Superior temporal gyrus (tissue), 1 donor: Measurements from ENCODE around the gene GPATCH1.

Experiments used
- DNase-seq: peaks from one replicate; pipeline ENCODE4 v3.0.0-alpha.2; 2016; ENCODE audit errors: extremely low spot score

GPATCH1 gene

GRCh38 chr19:33063753-33064457 lies 17.1 kb upstream of the GPATCH1 start:
- no peak for DNase-seq

DNA sequence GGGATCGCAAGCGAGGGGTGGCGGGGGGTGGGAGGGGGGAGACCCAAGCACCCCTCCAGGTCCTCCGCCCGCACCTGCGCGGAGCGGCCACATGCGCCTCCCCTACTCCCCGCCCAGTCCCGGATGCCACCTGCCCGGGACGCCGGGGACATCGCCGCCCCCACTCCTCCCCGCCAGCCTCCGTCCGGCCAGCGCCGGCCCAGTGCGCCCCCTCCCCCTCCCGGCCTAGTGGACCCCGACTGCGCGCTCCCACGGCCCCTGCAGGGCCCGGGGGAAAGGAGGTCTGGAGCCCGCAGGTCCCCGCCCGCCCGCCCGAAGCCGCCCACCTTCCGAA lies 16.6 kb upstream of the GPATCH1 start:
- no peak for DNase-seq

- DNase-seq: no peak
Measured at GRCh38 chr19:33064792-33065550, 16.0 kb upstream of the GPATCH1 start, which contains the start of gene RHPN2. TSS of gene RHPN2 (minus strand) at chr19:33064888. CDS start at chr19:33064852, 36 bp downstream.

- DNase-seq: no peak
Measured at GRCh38 chr19:33066543-33066942, 14.4 kb upstream of the GPATCH1 start.

DNA sequence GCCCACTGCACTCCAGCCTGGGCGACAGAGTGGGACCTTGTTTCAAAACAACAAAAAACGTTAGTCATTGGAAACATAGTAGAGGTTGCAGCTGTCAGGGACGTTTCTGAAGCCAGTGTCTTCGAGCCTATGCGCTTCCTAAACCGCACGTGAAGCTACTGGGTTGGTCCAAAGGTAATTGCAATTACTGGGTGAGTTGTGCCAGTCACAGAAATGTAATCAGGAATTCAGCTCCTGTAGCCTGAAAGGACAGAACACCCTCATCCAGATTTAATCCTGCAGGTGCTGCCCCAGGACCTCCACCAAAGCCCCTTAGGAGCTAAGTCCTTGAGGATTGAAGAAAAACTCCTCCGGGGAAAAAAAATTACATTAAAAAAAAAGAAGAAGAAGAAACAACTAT lies 13.9 kb upstream of the GPATCH1 start:
- DNase-seq: no peak

- no peak for DNase-seq
Measured at GRCh38 chr19:33071887-33072286, 9.1 kb upstream of the GPATCH1 start.

DNA sequence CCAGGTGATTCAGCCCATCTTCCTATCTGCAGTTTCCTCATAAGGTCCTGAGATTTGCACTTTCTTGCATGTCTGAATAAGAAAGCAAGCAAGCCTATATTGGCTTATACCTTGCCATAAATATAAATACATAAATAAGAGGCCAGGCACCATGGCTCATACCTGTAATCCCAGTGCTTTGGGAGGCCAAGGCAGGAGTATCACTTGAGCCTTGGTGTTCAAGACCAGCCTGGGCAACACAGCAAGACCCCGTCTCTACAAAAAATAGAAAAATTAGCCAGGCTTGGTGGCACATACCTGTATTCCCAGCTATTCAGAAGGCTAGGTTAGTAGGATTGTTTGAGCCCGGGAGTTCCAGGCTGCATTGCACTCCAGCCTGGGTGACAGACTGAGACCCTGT lies 5.5 kb upstream of the GPATCH1 start:
- DNase-seq: no peak

- DNase-seq: no peak
Measured at GRCh38 chr19:33085570-33086128, 4.7 kb downstream of the GPATCH1 start.

- DNase-seq: no peak
Measured at GRCh38 chr19:33086955-33087354, 6.0 kb downstream of the GPATCH1 start.

DNA sequence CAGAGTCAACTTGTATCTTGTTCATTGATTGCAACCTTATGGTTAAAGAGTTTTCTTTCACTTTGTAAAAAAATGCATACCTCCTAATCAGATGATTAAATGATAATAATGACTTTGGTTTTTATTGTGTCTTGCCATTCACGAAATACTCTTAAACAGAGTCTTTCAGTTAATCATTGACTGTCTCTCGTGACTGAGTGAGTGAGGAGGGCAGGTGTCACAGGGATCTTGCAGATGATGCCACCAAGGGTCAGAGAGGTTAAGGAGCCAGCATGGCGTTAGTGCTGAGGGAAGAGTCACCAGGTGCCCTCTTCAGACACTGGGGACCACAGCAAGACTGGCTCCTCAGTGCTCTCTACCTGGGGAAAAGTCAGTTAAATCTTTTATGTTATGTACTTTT lies 8.0 kb downstream of the GPATCH1 start:
- DNase-seq: no peak

DNA sequence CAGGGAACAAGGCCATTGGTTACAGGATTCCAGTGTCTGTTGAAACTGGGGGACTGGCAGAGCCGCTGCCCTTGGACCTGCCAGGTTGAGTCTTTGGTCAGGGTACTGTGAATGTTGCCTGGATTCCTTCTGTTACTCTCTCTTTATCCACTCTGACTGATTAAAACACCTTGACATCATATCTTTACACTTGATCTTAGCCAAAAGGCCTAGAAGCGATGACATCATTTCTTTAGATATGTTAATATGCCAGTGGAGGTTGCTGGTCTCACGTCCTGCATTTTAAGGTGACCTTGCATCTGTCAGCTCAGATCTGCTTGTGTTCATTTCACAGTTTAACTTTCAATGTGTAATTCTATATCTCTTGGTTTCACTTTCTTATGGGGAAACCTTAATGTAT lies 9.2 kb downstream of the GPATCH1 start:
- DNase-seq: no peak

DNA sequence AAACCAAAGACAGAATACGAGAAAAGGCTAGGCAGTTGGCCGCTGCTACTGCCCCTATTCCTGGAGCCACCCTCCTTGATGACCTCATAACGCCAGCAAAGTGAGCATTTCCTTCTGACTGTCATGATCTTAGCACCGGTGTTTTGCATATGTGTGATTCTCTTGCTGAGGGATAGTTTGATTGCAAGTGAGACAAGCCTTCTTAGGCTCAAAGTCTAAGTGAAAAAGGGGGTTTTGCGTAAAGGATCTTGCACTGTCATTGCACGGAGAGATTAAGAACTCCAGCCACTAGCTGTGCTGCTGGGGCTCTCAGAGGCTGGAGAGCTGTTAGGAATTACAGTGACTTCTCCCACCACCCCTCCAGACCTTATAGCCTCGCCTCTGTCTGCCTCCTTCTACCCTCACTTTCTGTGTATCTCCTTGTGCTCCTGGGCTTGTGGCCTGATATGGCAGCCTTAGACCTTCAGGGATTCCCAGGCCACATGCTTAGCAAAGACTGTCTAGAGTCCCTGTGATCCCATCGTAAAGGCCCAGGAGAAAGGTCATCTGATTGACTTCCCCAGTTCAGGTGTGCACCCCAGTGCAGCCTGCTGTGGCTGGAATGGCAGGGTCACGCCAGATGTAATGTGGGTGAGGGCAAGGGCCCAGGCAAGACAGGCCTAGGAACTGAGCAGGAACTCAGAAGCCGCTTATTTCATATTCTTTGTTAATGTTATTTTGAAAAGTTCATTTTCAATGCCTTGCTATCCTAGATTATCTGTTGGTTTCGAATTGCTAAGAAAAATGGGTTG lies 12.6 kb downstream of the GPATCH1 start:
- no peak for DNase-seq

- no peak for DNase-seq
Measured at GRCh38 chr19:33094436-33095067, 13.6 kb downstream of the GPATCH1 start.

- no peak for DNase-seq
Measured at GRCh38 chr19:33096005-33096404, 15.0 kb downstream of the GPATCH1 start.

GRCh38 chr19:33098055-33098534 lies 17.1 kb downstream of the GPATCH1 start:
- DNase-seq: no peak

- DNase-seq: no peak
Measured at GRCh38 chr19:33100894-33101644, 20.1 kb downstream of the GPATCH1 start.

DNA sequence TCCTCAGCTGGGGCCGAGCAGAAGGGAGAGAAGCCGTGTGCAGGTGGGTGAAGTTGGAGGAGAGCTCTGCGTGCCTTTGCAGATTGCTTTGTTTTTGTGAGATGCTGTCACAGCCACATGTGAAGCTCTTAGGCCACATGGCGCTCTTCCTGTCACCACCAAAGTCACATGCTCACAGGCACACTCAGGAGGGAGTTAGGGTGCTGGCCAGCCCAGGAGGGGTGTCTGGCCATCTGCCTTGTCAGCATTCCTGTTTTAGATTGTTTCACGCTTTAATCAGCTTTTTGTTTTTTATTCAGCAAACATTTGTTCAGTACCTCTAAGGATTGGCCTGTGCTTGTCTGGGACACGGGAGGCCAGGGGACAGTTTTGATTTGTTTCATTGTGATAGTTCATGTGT lies 21.9 kb downstream of the GPATCH1 start:
- DNase-seq: no peak

DNA sequence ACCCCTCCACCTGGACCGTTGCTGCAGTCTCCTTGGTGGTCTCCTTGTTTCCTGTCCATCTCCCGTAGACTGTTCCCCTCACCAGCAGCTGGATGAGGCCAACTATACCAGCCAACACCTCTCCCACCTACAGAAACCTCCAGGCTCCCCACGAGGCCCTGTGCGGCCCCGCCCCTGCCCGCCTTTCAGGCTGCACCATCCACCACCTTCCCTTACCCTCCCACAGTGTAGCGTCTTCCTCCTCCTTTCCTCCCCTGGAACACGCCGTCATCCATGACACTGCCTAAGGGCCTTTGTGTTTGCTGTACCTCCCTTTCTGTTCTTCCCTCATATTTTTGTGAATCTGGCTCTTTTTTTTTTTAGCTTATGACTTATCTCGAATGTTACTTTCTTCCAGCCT lies 27.2 kb downstream of the GPATCH1 start:
- DNase-seq: no peak

DNA sequence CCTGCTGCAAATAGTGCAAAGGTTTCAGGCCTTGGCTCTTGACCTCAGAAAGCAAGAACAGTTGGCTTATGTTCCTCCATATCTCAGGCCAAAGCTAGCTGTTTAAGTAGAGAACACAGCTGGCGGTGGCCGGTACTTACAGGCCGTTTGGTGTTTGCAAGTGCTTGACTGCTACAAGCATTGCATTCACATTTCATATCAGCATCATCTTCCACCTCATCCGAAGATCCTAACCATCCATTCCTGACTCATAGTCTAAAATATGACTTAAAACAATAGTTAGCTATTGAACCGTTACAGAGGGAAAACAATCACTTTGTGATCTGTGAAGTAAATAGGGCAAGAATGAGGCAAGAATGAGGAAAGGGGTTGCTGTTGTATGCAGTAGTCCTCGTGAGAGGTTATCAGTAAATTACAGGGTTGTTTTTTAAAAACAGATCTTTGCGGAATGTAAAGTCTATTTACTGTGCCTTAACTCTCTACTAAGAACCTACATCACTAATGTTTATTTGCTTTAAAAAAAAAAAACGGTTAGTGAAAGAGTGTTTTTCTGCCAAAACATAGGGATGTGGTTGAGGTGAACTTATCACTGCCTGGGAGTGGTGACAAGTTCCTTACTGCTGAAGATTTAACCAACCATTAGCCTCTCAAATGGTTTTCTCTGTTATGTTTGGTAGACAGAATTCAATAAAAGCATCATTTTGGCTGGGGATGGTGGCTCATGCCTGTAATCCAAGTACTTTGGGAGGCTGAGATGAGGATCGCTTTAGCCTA lies 29.3 kb downstream of the GPATCH1 start:
- DNase-seq: no peak

GRCh38 chr19:33111587-33111986 lies 30.6 kb downstream of the GPATCH1 start:
- DNase-seq: no peak
